HG02938 (cell line): ENCODE measurements around the gene CAPN6.

ENCODE experiments used
- ATAC-seq: cut with Tn5 transposase; IDR thresholded peaks from one replicate; pipeline ENCODE4 v1.9.1; 2021; ENCODE audit warnings: mild to moderate bottlenecking, moderate library complexity; ENCODE audit not compliant: unreplicated experiment

CAPN6 gene

GRCh38 chrX:111270339-111270738 is at the start of gene CAPN6:
Gene CAPN6 (minus strand): TSS chrX:111270483. CDS start chrX:111263936, 6,547 bp downstream.
- no peak for ATAC-seq

GRCh38 chrX:111319451-111319850 is 49.2 kb upstream of the CAPN6 start:
- ATAC-seq = no peak

GRCh38 chrX:111318901-111319300 is 48.6 kb upstream of the CAPN6 start:
- no peak for ATAC-seq

- ATAC-seq = no peak
These were observed 38.8 kb upstream of the CAPN6 start for GRCh38 chrX:111309083-111309482.

GRCh38 chrX:111308039-111308438 is 37.8 kb upstream of the CAPN6 start:
- no peak for ATAC-seq

GRCh38 chrX:111302284-111302683 is 32.0 kb upstream of the CAPN6 start:
- ATAC-seq = no peak

GRCh38 chrX:111288841-111289240 is 18.6 kb upstream of the CAPN6 start:
- no peak for ATAC-seq

GRCh38 chrX:111284631-111285293 is 14.5 kb upstream of the CAPN6 start:
- ATAC-seq = no peak

- no peak for ATAC-seq
These were observed 13.2 kb upstream of the CAPN6 start for GRCh38 chrX:111283446-111283845.

GRCh38 chrX:111282991-111283390 is 12.7 kb upstream of the CAPN6 start:
- ATAC-seq = no peak

GRCh38 chrX:111282139-111282538 is 11.9 kb upstream of the CAPN6 start:
- no peak for ATAC-seq

- ATAC-seq = no peak
These were observed 1.8 kb downstream of the CAPN6 start for GRCh38 chrX:111268506-111268905.

GRCh38 chrX:111265486-111265885 is 4.8 kb downstream of the CAPN6 start:
- no peak for ATAC-seq

- ATAC-seq = no peak
These were observed 5.9 kb downstream of the CAPN6 start for GRCh38 chrX:111264385-111264784.

GRCh38 chrX:111262086-111262485 is 8.2 kb downstream of the CAPN6 start:
- no peak for ATAC-seq

GRCh38 chrX:111260451-111260850 is 9.8 kb downstream of the CAPN6 start:
- no peak for ATAC-seq

GRCh38 chrX:111259559-111259958 is 10.7 kb downstream of the CAPN6 start:
- ATAC-seq = no peak

GRCh38 chrX:111257733-111258132 is 12.6 kb downstream of the CAPN6 start:
- ATAC-seq = no peak

- no peak for ATAC-seq
These were observed 15.2 kb downstream of the CAPN6 start for GRCh38 chrX:111254896-111255693.

GRCh38 chrX:111244235-111244750 is 26.0 kb downstream of the CAPN6 start:
- no peak for ATAC-seq

GRCh38 chrX:111216293-111216801 is 53.9 kb downstream of the CAPN6 start:
- ATAC-seq = no peak

- ATAC-seq = no peak
These were observed 62.4 kb downstream of the CAPN6 start for GRCh38 chrX:111207851-111208250.
